HFFc6 (cell line): ENCODE results near the gene ADK. TPM values are rescaled to one million over a fixed set of nuclear protein-coding genes. Genes with fewer than 3 reads are reported as not detected.
A peak's percentile ranks its signal among the peaks of the same experiment; 100 is the strongest.

ENCODE experiments used
- DNase-seq: peaks from one replicate; pipeline ENCODE4 v3.0.0-alpha.2; 2018
- H3K27ac Mint-ChIP-seq: 2 replicates; pipeline ENCODE4 v1.8.0; 2020; ENCODE audit warnings: mild to moderate bottlenecking, mixed read lengths
- H3K27me3 Mint-ChIP-seq: 2 replicates; pipeline ENCODE4 v1.8.0; 2021; ENCODE audit warnings: mild to moderate bottlenecking, moderate library complexity, mixed read lengths; ENCODE audit not compliant: insufficient read depth
- H3K36me3 Mint-ChIP-seq: 2 replicates; pipeline ENCODE4 v1.8.0; 2021; ENCODE audit warnings: low read depth, mixed read lengths
- H3K4me1 Mint-ChIP-seq: 2 replicates; pipeline ENCODE4 v1.8.0; 2020; ENCODE audit warnings: low read depth, mixed read lengths
- H3K4me3 Mint-ChIP-seq: 2 replicates; pipeline ENCODE4 v1.8.0; 2020; ENCODE audit warnings: mild to moderate bottlenecking, moderate library complexity, mixed read lengths
- H3K9me3 Mint-ChIP-seq: 2 replicates; pipeline ENCODE4 v1.8.0; 2020; ENCODE audit warnings: mild to moderate bottlenecking, mixed read lengths
- CTCF ChIP-seq: fragments of 200-600 bp; sonication (generic); IDR thresholded peaks from 2 replicates; pipeline ENCODE4 v1.5.0; 2021; ENCODE audit warnings: antibody characterized with exemption, mild to moderate bottlenecking
- total RNA-seq, 6 experiments: library from RNA; stranded (reverse); fragmentation: NEBNext Ultra II Directional; extraction: Animal tissue kit (Norgen Biotek cat#: 25700); gene quantifications; 2 replicates in 1 of 6; 3 replicates in 5 of 6; pipeline ENCODE4 v1.2.3, GENCODE V29; 2021

The ADK gene
- total RNA-seq, 6 experiments from 2014 or later, result 74.1 to 97.6 (median 86.0) TPM

DNA sequence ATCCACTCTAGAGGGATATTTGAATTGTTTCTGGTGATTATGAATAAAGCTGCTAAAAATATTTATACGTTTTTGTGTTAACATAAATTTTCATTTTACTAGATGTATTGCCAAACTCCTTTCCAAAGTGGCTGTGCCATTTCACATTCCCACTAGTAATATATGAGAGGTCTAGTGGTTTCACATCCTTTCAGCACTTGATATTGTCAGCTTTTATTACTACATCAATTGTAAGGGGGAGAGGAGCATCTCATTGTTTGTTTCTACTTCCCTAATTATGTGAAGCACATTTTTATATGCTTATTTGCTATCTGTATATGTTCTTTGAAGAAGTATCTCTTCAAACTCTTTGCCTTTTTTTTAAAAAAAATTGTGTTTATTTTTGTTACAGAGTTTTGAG lies 184.5 kb downstream of the ADK start:
- TF ChIP-seq CTCF, result no peak
- peaks cover 32% of the 10 kb centered on the region for H3K36me3 Mint-ChIP-seq
- DNase-seq, result no peak
- H3K27me3 Mint-ChIP-seq, result no peaks in the 10 kb centered on the region; the same call in 1 of the 2 replicates
- H3K4me1 Mint-ChIP-seq, result peaks cover 57% of the 10 kb centered on the region
- no peak overlapping the region for H3K27ac Mint-ChIP-seq
- H3K4me3 Mint-ChIP-seq, result no peak overlapping the region
- H3K9me3 Mint-ChIP-seq, result peaks cover 15% of the 10 kb centered on the region

DNA sequence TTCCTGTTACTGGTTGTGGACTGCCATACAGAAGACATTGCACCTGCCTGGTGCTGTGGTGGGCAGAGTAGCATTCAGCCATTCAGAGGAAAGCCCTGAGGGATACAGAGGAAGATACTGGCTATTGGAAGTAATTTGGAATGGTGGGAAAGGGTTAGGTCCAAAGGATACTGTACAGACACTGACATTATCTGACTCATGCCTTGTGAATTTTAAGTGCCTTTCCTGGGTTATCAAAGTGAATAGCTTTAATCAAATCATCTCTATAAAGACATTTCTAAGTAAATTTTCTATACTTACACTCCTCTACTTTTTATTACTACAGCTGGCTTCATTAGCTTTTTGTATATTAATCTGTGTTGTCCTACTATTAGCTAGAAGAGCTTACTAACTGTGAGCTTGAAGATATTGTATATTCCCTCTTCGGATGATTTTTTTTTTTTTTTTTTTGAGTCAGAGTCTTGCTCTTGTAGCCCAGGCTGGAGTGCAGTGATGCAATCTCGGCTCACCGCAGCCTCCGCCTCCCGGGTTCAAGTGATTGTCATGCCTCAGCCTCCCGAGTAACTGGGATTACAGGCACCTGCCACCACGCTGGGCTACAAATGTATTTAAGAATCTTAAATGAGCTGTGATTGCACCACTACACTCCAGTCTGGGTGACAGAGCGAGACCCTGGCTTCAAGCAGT lies 186.5 kb downstream of the ADK start:
- Mint-ChIP-seq H3K4me1 (peaks cover 51% of the 10 kb centered on the region), H3K27me3 (no peaks in the 10 kb centered on the region), H3K27ac (peak overlapping the region; percentile 42; the same call in 1 of the 2 replicates), H3K4me3 (no peak overlapping the region), H3K36me3 (peaks cover 31% of the 10 kb centered on the region), H3K9me3 (peaks cover 17% of the 10 kb centered on the region)
- DNase-seq, result no peak
- TF ChIP-seq CTCF, result no peak

DNA sequence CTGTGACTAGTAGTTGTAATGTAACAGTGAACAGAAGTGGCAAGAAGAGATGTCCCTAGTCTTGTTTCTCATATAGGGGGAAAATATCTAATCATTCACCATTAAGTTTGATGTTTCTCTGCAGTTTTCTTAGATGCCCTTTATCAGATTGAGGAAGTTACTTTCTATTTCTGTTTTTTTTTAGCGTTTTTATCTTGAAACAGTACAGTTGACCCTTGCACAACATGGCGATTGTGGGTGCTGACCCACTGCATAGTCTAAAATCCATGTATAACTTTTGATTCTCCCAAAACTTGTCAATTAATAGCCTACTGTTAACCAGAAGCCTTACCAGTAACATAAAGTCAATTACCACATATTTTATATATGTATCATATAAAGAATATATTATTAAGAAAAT lies 192.0 kb downstream of the ADK start:
- Mint-ChIP-seq H3K27ac (no peak overlapping the region), H3K27me3 (no peaks in the 10 kb centered on the region), H3K4me1 (peaks cover under 1% of the 10 kb centered on the region; the same call in 1 of the 2 replicates), H3K36me3 (peaks cover 50% of the 10 kb centered on the region), H3K9me3 (peaks cover 20% of the 10 kb centered on the region), H3K4me3 (no peak overlapping the region; the same call in 1 of the 2 replicates)
- no peak for DNase-seq
- no peak for TF ChIP-seq CTCF

GRCh38 chr10:74343804-74344203 lies 192.8 kb downstream of the ADK start:
- Mint-ChIP-seq H3K36me3 (peaks cover 58% of the 10 kb centered on the region), H3K4me1 (no peaks in the 10 kb centered on the region), H3K27me3 (no peaks in the 10 kb centered on the region), H3K9me3 (peaks cover 20% of the 10 kb centered on the region), H3K4me3 (no peak overlapping the region), H3K27ac (no peak overlapping the region)
- DNase-seq, result no peak
- no peak for TF ChIP-seq CTCF

DNA sequence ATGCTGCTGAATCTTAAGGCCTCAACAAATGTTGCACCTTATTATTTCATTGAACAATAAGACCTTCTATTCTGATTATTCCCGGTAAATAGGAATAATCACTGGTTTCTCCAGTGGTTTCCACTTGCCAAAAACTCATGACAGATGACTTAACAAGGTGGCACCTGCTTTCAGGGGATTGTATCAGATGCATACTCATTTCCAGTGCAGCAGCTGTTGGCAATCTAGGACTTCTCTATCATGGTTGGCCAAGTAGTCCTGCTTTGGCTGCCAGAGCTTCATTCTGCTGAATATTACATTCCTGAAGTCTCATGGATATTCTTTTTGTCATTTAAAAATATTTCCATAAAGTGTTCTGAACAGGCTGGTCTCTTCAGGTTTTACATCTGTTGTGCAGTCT lies 193.3 kb downstream of the ADK start:
- no peak overlapping the region for H3K27ac Mint-ChIP-seq
- H3K9me3 Mint-ChIP-seq, result peaks cover 20% of the 10 kb centered on the region
- peaks cover 60% of the 10 kb centered on the region for H3K36me3 Mint-ChIP-seq
- H3K4me1 Mint-ChIP-seq, result no peaks in the 10 kb centered on the region
- no peak for DNase-seq
- no peaks in the 10 kb centered on the region for H3K27me3 Mint-ChIP-seq
- no peak for TF ChIP-seq CTCF
- no peak overlapping the region for H3K4me3 Mint-ChIP-seq
